Measurements from ENCODE around the gene SPHK2. TPM values are rescaled to one million over a fixed set of nuclear protein-coding genes. Genes with fewer than 3 reads are reported as not detected.

SPHK2 gene
- total and polyA plus RNA-seq, 4 donors = 14.6 to 25.4 (median 19.7) TPM

- intact Hi-C loops (cut with DNase I) = loop anchor here in 1 of 2 donors (10.0 kb wide), 1 partner anchor 1362 kb away; the partner anchor contains the start of gene INAFM1
- WGBS, 2 donors = 0 to 1% methylated on average over 40 of the region's 40 CpGs
Measured at GRCh38 chr19:48636859-48637448, 17.6 kb downstream of the SPHK2 start, which contains the start of gene DBP. Gene DBP, minus strand, starts transcription at chr19:48637379. Its CDS starts 385 bp downstream, at chr19:48636994.

GRCh38 chr19:48637449-48637947 is 18.2 kb downstream of the SPHK2 start:
- Histone ChIP-seq H3K4me1 (ENCODE audit: control insufficient read depth in 1 of 2, insufficient read depth in 2 of 2, low read length in 2 of 2) (no peaks in the 10 kb centered on the region), H3K27me3 (ENCODE audit: control insufficient read depth in 1 of 2, insufficient read depth in 2 of 2, low read length in 1 of 2) (no peaks in the 10 kb centered on the region), H3K9me3 (ENCODE audit: control insufficient read depth, low read length) (no peaks in the 10 kb centered on the region), H3K4me3 (ENCODE audit: low read length in 2 of 2) (peak overlapping the region; percentile 20 to 43), H3K27ac (ENCODE audit: low read depth in 1 of 2, low read length in 2 of 2) (peak overlapping the region; percentile 83 to 93), H3K36me3 (ENCODE audit: control insufficient read depth in 1 of 2, insufficient read depth in 2 of 2, low read length in 1 of 2) (no peaks in the 10 kb centered on the region)
- 0 to 1% methylated on average over 33 to 38 of the region's 38 CpGs for WGBS, 2 donors
- intact Hi-C loops (cut with DNase I) = loop anchor here in 1 of 2 donors (10.0 kb wide), 1 partner anchor 1363 kb away; the partner anchor contains the start of gene INAFM1
- peak; percentile 92 for ATAC-seq (ENCODE audit: low FRiP score)
- peak; percentile 99 to 100 for DNase-seq

More at GRCh38 chr19:48636859-48637448, 17.6 kb downstream of the SPHK2 start, which contains the start of gene DBP:
- Histone ChIP-seq H3K27me3 (ENCODE audit: control insufficient read depth in 1 of 2, insufficient read depth in 2 of 2, low read length in 1 of 2) (no peaks in the 10 kb centered on the region), H3K36me3 (ENCODE audit: control insufficient read depth in 1 of 2, insufficient read depth in 2 of 2, low read length in 1 of 2) (no peaks in the 10 kb centered on the region), H3K27ac (ENCODE audit: low read depth in 1 of 2, low read length in 2 of 2) (peak within 1 kb of the TSS; percentile 83 to 93), H3K4me3 (ENCODE audit: low read length in 2 of 2) (peak within 1 kb of the TSS; percentile 34 to 81), H3K4me1 (ENCODE audit: control insufficient read depth in 1 of 2, insufficient read depth in 2 of 2, low read length in 2 of 2) (no peaks in the 10 kb centered on the region), H3K9me3 (ENCODE audit: control insufficient read depth, low read length) (no peaks in the 10 kb centered on the region)
- peak; percentile 23 for ATAC-seq (ENCODE audit: low FRiP score)
- DNase-seq = peak in 1 of 2 donors; percentile 79

- peak overlapping the region; percentile 20 to 43 for H3K4me3 ChIP-seq (ENCODE audit: low read length in 2 of 2)
- DNase-seq (peak; percentile 88 to 89), ATAC-seq (ENCODE audit: low FRiP score) (peak; percentile 75)
- H3K27ac ChIP-seq (ENCODE audit: low read depth in 1 of 2, low read length in 2 of 2) = peak overlapping the region; percentile 83 to 93
- intact Hi-C loops (cut with DNase I) = loop anchor here in 1 of 2 donors (10.0 kb wide), 1 partner anchor 1363 kb away; the partner anchor contains the start of gene INAFM1
- WGBS, 2 donors = 8% methylated on average over 27 to 29 of the region's 29 CpGs
- no peaks in the 10 kb centered on the region for H3K4me1 ChIP-seq (ENCODE audit: control insufficient read depth in 1 of 2, insufficient read depth in 2 of 2, low read length in 2 of 2)
- no peaks in the 10 kb centered on the region for H3K27me3 ChIP-seq (ENCODE audit: control insufficient read depth in 1 of 2, insufficient read depth in 2 of 2, low read length in 1 of 2)
- H3K9me3 ChIP-seq (ENCODE audit: control insufficient read depth, low read length) = no peaks in the 10 kb centered on the region
- no peaks in the 10 kb centered on the region for H3K36me3 ChIP-seq (ENCODE audit: control insufficient read depth in 1 of 2, insufficient read depth in 2 of 2, low read length in 1 of 2)
Measured at GRCh38 chr19:48637948-48638830, 18.9 kb downstream of the SPHK2 start.

- intact Hi-C loops (cut with DNase I) = loop anchor here in 1 of 2 donors (10.0 kb wide), 1 partner anchor 1364 kb away; the partner anchor contains the start of gene INAFM1
- DNase-seq (no peak), ATAC-seq (ENCODE audit: low FRiP score) (no peak)
- whole genome bisulfite sequencing, 2 donors = 69 to 76% methylated on average over 16 of the region's 16 CpGs
- no peaks in the 10 kb centered on the region for H3K9me3 ChIP-seq (ENCODE audit: control insufficient read depth, low read length)
- no peaks in the 10 kb centered on the region for H3K27me3 ChIP-seq (ENCODE audit: control insufficient read depth in 1 of 2, insufficient read depth in 2 of 2, low read length in 1 of 2)
- H3K4me1 ChIP-seq (ENCODE audit: control insufficient read depth in 1 of 2, insufficient read depth in 2 of 2, low read length in 2 of 2) = no peaks in the 10 kb centered on the region
- no peak overlapping the region for H3K4me3 ChIP-seq (ENCODE audit: low read length in 2 of 2)
- no peaks in the 10 kb centered on the region for H3K36me3 ChIP-seq (ENCODE audit: control insufficient read depth in 1 of 2, insufficient read depth in 2 of 2, low read length in 1 of 2)
- peak overlapping the region in 1 of 2 donors; percentile 93 for H3K27ac ChIP-seq (ENCODE audit: low read depth in 1 of 2, low read length in 2 of 2)
Measured at GRCh38 chr19:48638831-48639381, 19.6 kb downstream of the SPHK2 start.

- Histone ChIP-seq H3K9me3 (ENCODE audit: control insufficient read depth, low read length) (no peaks in the 10 kb centered on the region), H3K27me3 (ENCODE audit: control insufficient read depth in 1 of 2, insufficient read depth in 2 of 2, low read length in 1 of 2) (no peaks in the 10 kb centered on the region), H3K4me3 (ENCODE audit: low read length in 2 of 2) (no peak overlapping the region), H3K27ac (ENCODE audit: low read depth in 1 of 2, low read length in 2 of 2) (no peak overlapping the region), H3K4me1 (ENCODE audit: control insufficient read depth in 1 of 2, insufficient read depth in 2 of 2, low read length in 2 of 2) (no peaks in the 10 kb centered on the region), H3K36me3 (ENCODE audit: control insufficient read depth in 1 of 2, insufficient read depth in 2 of 2, low read length in 1 of 2) (no peaks in the 10 kb centered on the region)
- intact Hi-C loops (cut with DNase I) = loop anchor here in 1 of 2 donors (10.0 kb wide), 3 partner anchors 205 to 1365 kb away; partner anchors contain the start of gene INAFM1
- ATAC-seq (ENCODE audit: low FRiP score) = no peak
- no peak for DNase-seq
- WGBS, 2 donors = 65 to 74% methylated on average over 33 of the region's 33 CpGs
Measured at GRCh38 chr19:48639483-48640375, 20.4 kb downstream of the SPHK2 start.

- H3K4me1 ChIP-seq (ENCODE audit: control insufficient read depth in 1 of 2, insufficient read depth in 2 of 2, low read length in 2 of 2) = peaks cover 0 to 3% of the 10 kb centered on the region in 2 donors
- H3K27ac ChIP-seq (ENCODE audit: low read depth in 1 of 2, low read length in 2 of 2) = no peak overlapping the region
- H3K36me3 ChIP-seq (ENCODE audit: control insufficient read depth in 1 of 2, insufficient read depth in 2 of 2, low read length in 1 of 2) = no peaks in the 10 kb centered on the region
- intact Hi-C loops (cut with DNase I) = loop anchor here in 1 of 2 donors (10.0 kb wide), 2 partner anchors 203 to 333 kb away; no protein-coding TSS in a partner anchor
- H3K27me3 ChIP-seq (ENCODE audit: control insufficient read depth in 1 of 2, insufficient read depth in 2 of 2, low read length in 1 of 2) = no peaks in the 10 kb centered on the region
- no peak for DNase-seq
- no peak for ATAC-seq (ENCODE audit: low FRiP score)
- WGBS, 2 donors = 95 to 97% methylated on average over 2 of the region's 2 CpGs
- no peaks in the 10 kb centered on the region for H3K9me3 ChIP-seq (ENCODE audit: control insufficient read depth, low read length)
- no peak overlapping the region for H3K4me3 ChIP-seq (ENCODE audit: low read length in 2 of 2)
Measured at GRCh38 chr19:48641850-48642249, 22.5 kb downstream of the SPHK2 start.

GRCh38 chr19:48642862-48643261 is 23.6 kb downstream of the SPHK2 start:
- 91% methylated on average over 5 of the region's 5 CpGs for WGBS, 2 donors
- H3K4me3 ChIP-seq (ENCODE audit: low read length in 2 of 2) = no peak overlapping the region
- H3K27ac ChIP-seq (ENCODE audit: low read depth in 1 of 2, low read length in 2 of 2) = no peak overlapping the region
- no peaks in the 10 kb centered on the region for H3K36me3 ChIP-seq (ENCODE audit: control insufficient read depth in 1 of 2, insufficient read depth in 2 of 2, low read length in 1 of 2)
- DNase-seq (no peak), ATAC-seq (ENCODE audit: low FRiP score) (no peak)
- intact Hi-C loops (cut with DNase I) = loop anchor here in 1 of 2 donors (10.0 kb wide), 2 partner anchors 202 to 332 kb away; no protein-coding TSS in a partner anchor
- no peaks in the 10 kb centered on the region for H3K27me3 ChIP-seq (ENCODE audit: control insufficient read depth in 1 of 2, insufficient read depth in 2 of 2, low read length in 1 of 2)
- H3K4me1 ChIP-seq (ENCODE audit: control insufficient read depth in 1 of 2, insufficient read depth in 2 of 2, low read length in 2 of 2) = peaks cover 0 to 3% of the 10 kb centered on the region in 2 donors
- H3K9me3 ChIP-seq (ENCODE audit: control insufficient read depth, low read length) = no peaks in the 10 kb centered on the region

Data from aorta (tissue), 5 donors.